Epithelial cell of esophagus (primary cell): Measurements from ENCODE around the gene ANKMY2.
"Not testable (repeated sequence)": the region's sequence is repeated elsewhere in the genome, so short reads cannot be mapped to it uniquely, and the experiment has no call there.

ENCODE experiments used
- DNase-seq: peaks from one replicate; pipeline ENCODE4 v3.0.0; 2010; ENCODE audit warnings: low read depth
- H3K4me3 ChIP-seq: 2 replicates; pipeline ENCODE4 v1.5.1; 2011; ENCODE audit warnings: mild to moderate bottlenecking, low read length, control low read depth
- TF ChIP-seq, protein P1 (sequence below): IDR thresholded peaks from 2 replicates; pipeline ENCODE4 v1.5.1; 2011; ENCODE audit warnings: low read depth, mild to moderate bottlenecking, low read length, control low read depth, inconsistent platforms; ENCODE audit not compliant: insufficient read depth; ENCODE audit errors: missing control alignments

Gene ANKMY2

GRCh38 chr7:16684935-16685334, 39.4 kb upstream of the ANKMY2 start:
- TF ChIP-seq, protein P1, sequence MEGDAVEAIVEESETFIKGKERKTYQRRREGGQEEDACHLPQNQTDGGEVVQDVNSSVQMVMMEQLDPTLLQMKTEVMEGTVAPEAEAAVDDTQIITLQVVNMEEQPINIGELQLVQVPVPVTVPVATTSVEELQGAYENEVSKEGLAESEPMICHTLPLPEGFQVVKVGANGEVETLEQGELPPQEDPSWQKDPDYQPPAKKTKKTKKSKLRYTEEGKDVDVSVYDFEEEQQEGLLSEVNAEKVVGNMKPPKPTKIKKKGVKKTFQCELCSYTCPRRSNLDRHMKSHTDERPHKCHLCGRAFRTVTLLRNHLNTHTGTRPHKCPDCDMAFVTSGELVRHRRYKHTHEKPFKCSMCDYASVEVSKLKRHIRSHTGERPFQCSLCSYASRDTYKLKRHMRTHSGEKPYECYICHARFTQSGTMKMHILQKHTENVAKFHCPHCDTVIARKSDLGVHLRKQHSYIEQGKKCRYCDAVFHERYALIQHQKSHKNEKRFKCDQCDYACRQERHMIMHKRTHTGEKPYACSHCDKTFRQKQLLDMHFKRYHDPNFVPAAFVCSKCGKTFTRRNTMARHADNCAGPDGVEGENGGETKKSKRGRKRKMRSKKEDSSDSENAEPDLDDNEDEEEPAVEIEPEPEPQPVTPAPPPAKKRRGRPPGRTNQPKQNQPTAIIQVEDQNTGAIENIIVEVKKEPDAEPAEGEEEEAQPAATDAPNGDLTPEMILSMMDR: no peak
- H3K4me3 ChIP-seq: no peak overlapping the region
- DNase-seq: no peak

DNA sequence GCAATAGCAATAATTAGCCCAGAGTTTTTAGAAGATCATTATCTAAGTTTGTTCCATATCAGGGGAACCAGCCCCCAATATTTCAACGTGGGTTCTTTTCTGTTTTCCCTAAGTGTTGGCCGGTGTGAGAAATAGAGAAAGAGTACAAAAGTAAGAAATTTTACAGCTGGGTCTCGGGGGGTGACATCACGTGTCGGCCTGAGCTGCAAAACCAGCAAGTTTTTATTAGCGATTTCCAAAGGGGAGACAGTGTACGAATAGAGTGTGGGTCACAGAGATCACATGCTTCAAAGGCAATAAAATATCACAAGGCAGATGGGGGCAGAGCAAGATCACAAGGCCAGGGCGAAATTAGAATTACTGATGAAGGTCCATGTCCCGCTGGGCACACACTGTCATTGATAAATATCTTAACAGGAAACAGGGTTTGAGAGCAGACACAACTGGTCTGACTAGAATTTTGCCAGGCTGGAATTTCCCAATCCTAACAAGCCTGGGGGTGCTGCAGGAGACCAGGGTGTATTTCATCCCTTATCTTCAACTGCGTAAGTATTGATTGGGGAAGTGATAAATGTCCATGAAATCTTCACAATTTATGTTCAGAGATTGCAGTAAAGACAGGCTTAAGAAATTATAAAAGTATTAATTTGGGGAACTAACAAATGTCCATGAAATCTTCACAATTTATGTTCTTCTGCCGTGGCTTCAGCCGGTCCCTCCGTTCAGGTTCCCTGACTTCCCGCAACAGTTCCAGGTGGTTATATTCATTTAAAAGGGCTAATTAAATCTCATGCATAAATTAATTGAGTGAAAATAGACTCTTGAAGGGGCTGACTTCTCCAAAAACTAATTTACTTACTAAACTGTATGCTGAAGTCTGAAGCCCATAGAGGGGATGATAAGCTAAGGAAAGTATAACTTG, 33.4 kb upstream of the ANKMY2 start:
- peak; percentile 53 for DNase-seq
- H3K4me3 ChIP-seq: not testable (repeated sequence)

GRCh38 chr7:16677978-16678494, 32.5 kb upstream of the ANKMY2 start:
- H3K4me3 ChIP-seq: no peak overlapping the region
- no peak for DNase-seq

DNA sequence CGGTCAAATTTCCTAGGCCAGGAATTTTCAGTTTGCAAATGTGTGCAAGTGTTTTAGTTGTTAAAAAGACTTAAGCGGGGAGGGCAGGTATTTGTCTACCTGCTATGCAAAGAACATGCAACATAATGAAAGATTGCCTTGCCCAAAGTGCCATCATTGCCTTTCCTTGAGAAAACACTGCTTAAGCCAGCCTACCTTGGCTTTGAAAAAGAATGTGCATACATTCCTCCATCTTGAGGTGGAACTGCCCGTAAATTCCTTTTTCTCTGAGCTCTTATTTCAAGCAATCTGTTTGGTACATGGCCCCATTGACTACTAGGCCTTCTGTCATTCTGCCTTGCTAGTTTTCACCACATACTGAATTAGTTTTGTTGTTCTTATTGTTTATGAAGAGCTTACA, 29.7 kb upstream of the ANKMY2 start:
- TF ChIP-seq, protein P1: no peak
- DNase-seq: no peak
- H3K4me3 ChIP-seq: no peak overlapping the region

More at GRCh38 chr7:16677978-16678494, 32.5 kb upstream of the ANKMY2 start:
- TF ChIP-seq, protein P1: no peak

DNA sequence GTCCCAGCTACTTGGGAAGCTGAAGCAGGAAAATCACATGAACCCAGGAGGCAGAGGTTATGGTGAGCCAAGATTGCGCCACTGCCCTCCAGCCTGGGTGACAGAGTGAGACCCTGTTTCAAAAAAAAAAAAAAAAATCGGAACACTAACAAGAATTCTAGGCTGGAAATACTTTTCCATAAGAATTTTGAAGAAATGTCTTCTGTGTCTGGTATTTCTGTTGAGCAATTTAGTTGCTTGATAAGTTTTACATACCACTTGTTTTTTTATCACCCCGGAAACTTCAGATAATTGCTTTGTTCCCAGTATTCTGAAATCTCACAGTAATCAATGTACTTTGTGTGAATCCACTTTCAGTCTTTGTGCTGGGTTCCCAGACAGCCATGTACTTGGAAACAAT, 26.3 kb upstream of the ANKMY2 start:
- TF ChIP-seq, protein P1: no peak
- no peak overlapping the region for H3K4me3 ChIP-seq
- no peak for DNase-seq

GRCh38 chr7:16670731-16671344, 25.3 kb upstream of the ANKMY2 start:
- no peak overlapping the region for H3K4me3 ChIP-seq
- TF ChIP-seq, protein P1: no peak
- DNase-seq: no peak

- TF ChIP-seq, protein P1: no peak
- no peak overlapping the region for H3K4me3 ChIP-seq
- no peak for DNase-seq
Measured at GRCh38 chr7:16670021-16670420, 24.5 kb upstream of the ANKMY2 start.
